ENCODE data around the gene C14orf132.

Gene C14orf132

GRCh38 chr14:96125536-96125935 is 86.4 kb downstream of the C14orf132 start:
- no peak for DNase-seq (ENCODE audit: extremely low read depth, low read depth)
- no peak for TF ChIP-seq CTCF (IDR thresholded peaks at IDR 0.05; ENCODE audit: low read depth, low read length)

- DNase-seq (ENCODE audit: extremely low read depth, low read depth): no peak
Observed at GRCh38 chr14:96126339-96126782, 87.2 kb downstream of the C14orf132 start.

GRCh38 chr14:96126783-96127271 is 87.7 kb downstream of the C14orf132 start:
- no peak for DNase-seq (ENCODE audit: extremely low read depth, low read depth)
- TF ChIP-seq CTCF (IDR thresholded peaks at IDR 0.05; ENCODE audit: low read depth, low read length): no peak

More at GRCh38 chr14:96126339-96126782, 87.2 kb downstream of the C14orf132 start:
- no peak for TF ChIP-seq CTCF (IDR thresholded peaks at IDR 0.05; ENCODE audit: low read depth, low read length)

GRCh38 chr14:96129128-96129736 is 90.1 kb downstream of the C14orf132 start:
- no peak for DNase-seq (ENCODE audit: extremely low read depth, low read depth)
- no peak for TF ChIP-seq CTCF (IDR thresholded peaks at IDR 0.05; ENCODE audit: low read depth, low read length)

DNA sequence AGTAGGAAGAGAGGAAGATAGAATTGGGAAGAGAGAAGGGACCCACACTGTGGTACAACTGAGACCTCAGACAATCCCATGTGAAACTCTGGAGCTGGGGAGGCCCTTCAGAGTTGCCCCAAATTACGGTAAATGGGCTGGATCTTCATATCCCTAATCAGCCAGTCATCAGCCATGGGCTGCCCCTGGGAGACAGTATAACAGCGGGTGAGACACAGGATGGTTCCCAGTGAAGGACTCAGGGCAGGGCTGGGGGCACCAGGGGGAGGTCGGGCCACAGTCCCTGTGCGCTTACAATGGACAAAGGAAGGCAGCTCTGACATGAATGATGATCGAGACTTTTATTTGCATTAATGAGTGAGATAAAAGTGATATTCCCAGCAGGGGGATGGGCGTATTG is 91.2 kb downstream of the C14orf132 start:
- TF ChIP-seq CTCF (IDR thresholded peaks at IDR 0.05; ENCODE audit: low read depth, low read length): no peak
- no peak for DNase-seq (ENCODE audit: extremely low read depth, low read depth)

DNA sequence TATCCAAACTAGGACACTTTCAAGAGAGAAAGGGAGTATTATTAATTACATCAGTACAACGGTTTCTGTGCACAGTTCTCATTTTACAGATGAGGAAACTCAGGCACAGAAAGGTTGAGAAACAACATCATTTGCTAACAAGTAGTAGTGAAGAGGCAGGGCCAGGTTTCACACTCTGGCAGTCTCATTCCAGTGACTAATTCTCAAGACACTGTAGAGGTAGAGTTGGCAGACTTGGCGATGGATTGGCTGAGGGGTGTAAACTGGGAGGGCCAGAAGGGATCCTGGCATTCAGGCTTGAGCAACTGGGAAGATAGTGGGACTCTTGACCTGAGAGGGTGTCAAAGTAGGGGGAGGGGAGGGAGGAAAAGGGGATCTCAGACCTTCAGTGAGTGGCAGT is 91.7 kb downstream of the C14orf132 start:
- DNase-seq (ENCODE audit: extremely low read depth, low read depth): no peak
- TF ChIP-seq CTCF (IDR thresholded peaks at IDR 0.05; ENCODE audit: low read depth, low read length): no peak

DNA sequence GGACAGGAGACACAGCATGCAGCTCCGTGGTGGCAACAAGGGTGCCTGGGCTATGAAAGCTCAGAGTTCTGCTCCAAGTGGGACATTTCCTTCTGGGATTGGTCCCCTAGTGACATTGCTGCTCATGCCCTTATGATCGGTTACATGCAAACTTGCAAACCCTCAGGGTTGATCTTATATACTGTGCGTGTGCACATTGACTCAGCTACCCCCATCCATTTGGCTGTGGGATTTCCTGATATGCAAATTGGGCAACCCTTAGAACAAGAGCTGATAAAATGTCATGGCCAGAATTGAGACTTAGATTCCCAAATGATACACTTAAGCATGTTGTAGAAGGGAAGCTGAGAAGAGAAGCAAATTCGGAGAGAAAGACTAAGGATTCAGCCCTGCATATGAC is 92.7 kb downstream of the C14orf132 start:
- TF ChIP-seq CTCF (IDR thresholded peaks at IDR 0.05; ENCODE audit: low read depth, low read length): no peak
- no peak for DNase-seq (ENCODE audit: extremely low read depth, low read depth)
